Nephron (organoid): ENCODE data around the gene ZNF888.
"Not testable (repeated sequence)": the region's sequence is repeated elsewhere in the genome, so short reads cannot be mapped to it uniquely, and the experiment has no call there.

ENCODE experiments used
- H3K27ac Mint-ChIP-seq, 3 experiments: 2 replicates each; pipeline ENCODE4 v1.8.0; 2020; ENCODE audit warnings: mixed read lengths in 3 of 3, mild to moderate bottlenecking in 2 of 3, moderate library complexity in 1 of 3
- H3K27me3 Mint-ChIP-seq: 2 replicates; pipeline ENCODE4 v1.8.0; 2021; ENCODE audit warnings: low read depth, mild to moderate bottlenecking, moderate library complexity, mixed read lengths
- H3K36me3 Mint-ChIP-seq: 2 replicates; pipeline ENCODE4 v1.8.0; 2020; ENCODE audit warnings: low read depth, mixed read lengths
- H3K4me1 Mint-ChIP-seq: 2 replicates; pipeline ENCODE4 v1.8.0; 2020; ENCODE audit warnings: mixed read lengths
- H3K4me3 Mint-ChIP-seq, 3 experiments: 2 replicates each; pipeline ENCODE4 v1.8.0; 2020; ENCODE audit warnings: mild to moderate bottlenecking in 3 of 3, mixed read lengths in 3 of 3, moderate library complexity in 2 of 3
- H3K9me3 Mint-ChIP-seq: 2 replicates; pipeline ENCODE4 v1.8.0; 2020; ENCODE audit warnings: mixed read lengths
- CTCF ChIP-seq, 3 experiments: fragments of 200-600 bp; sonication (generic); IDR thresholded peaks; one replicate each; pipeline ENCODE4 v1.5.0; 2021; ENCODE audit warnings: antibody characterized with exemption in 3 of 3; ENCODE audit not compliant: unreplicated experiment in 3 of 3

ZNF888 gene

GRCh38 chr19:52936151-52936953 is 13.1 kb upstream of the ZNF888 start:
- Mint-ChIP-seq H3K4me3 (no peak overlapping the region), H3K36me3 (peaks cover 35% of the 10 kb centered on the region), H3K27ac (peak overlapping the region; percentile 81 to 90 (median 88)), H3K27me3 (no peaks in the 10 kb centered on the region), H3K4me1 (peaks cover 13% of the 10 kb centered on the region), H3K9me3 (peaks cover 2% of the 10 kb centered on the region)
- no peak for TF ChIP-seq CTCF (IDR thresholded peaks at IDR 0.05; ENCODE audit: unreplicated experiment in 3 of 3)

- Mint-ChIP-seq H3K36me3 (peaks cover 35% of the 10 kb centered on the region), H3K27ac (peak overlapping the region in 2 of 3 experiments; percentile 81 to 90), H3K4me3 (no peak overlapping the region), H3K9me3 (peaks cover 2% of the 10 kb centered on the region), H3K27me3 (no peaks in the 10 kb centered on the region), H3K4me1 (peaks cover 10% of the 10 kb centered on the region)
- TF ChIP-seq CTCF (IDR thresholded peaks at IDR 0.05; ENCODE audit: unreplicated experiment in 3 of 3) = no peak
Measured at GRCh38 chr19:52935434-52935833, 12.2 kb upstream of the ZNF888 start.

GRCh38 chr19:52924641-52925040 is 1.4 kb upstream of the ZNF888 start:
- H3K9me3 Mint-ChIP-seq = not testable (repeated sequence)

GRCh38 chr19:52923778-52924593 is 758 bp upstream of the ZNF888 start:
- Mint-ChIP-seq H3K27ac (peak overlapping the region; percentile 97 to 98 (median 97)), H3K36me3 (peaks cover 35% of the 10 kb centered on the region), H3K27me3 (peaks cover 3% of the 10 kb centered on the region), H3K4me1 (peaks cover 28% of the 10 kb centered on the region), H3K9me3 (no peaks in the 10 kb centered on the region), H3K4me3 (peak overlapping the region; percentile 96 to 97 (median 97))
- no peak for TF ChIP-seq CTCF (IDR thresholded peaks at IDR 0.05; ENCODE audit: unreplicated experiment in 3 of 3)

More at GRCh38 chr19:52924641-52925040, 1.4 kb upstream of the ZNF888 start:
- H3K36me3 Mint-ChIP-seq = peaks cover 41% of the 10 kb centered on the region
- H3K27me3 Mint-ChIP-seq, H3K27ac Mint-ChIP-seq: not testable (repeated sequence)
- peaks cover 28% of the 10 kb centered on the region for H3K4me1 Mint-ChIP-seq
- peak overlapping the region; percentile 40 to 70 (median 53) for H3K4me3 Mint-ChIP-seq

- H3K27ac Mint-ChIP-seq = no peak overlapping the region
- H3K4me1 Mint-ChIP-seq = peaks cover 14% of the 10 kb centered on the region
- H3K4me3 Mint-ChIP-seq = no peak overlapping the region
- TF ChIP-seq CTCF (IDR thresholded peaks at IDR 0.05; ENCODE audit: unreplicated experiment in 3 of 3) = no peak
- peaks cover 45% of the 10 kb centered on the region for H3K36me3 Mint-ChIP-seq
- H3K27me3 Mint-ChIP-seq = peaks cover 3% of the 10 kb centered on the region
- no peaks in the 10 kb centered on the region for H3K9me3 Mint-ChIP-seq
Measured at GRCh38 chr19:52917531-52917930, 5.7 kb downstream of the ZNF888 start.

GRCh38 chr19:52910648-52911047 is 12.6 kb downstream of the ZNF888 start:
- Mint-ChIP-seq H3K27me3 (no peaks in the 10 kb centered on the region), H3K36me3 (peaks cover 64% of the 10 kb centered on the region), H3K4me3 (no peak overlapping the region), H3K4me1 (no peaks in the 10 kb centered on the region), H3K9me3 (no peaks in the 10 kb centered on the region), H3K27ac (no peak overlapping the region)
- TF ChIP-seq CTCF (IDR thresholded peaks at IDR 0.05; ENCODE audit: unreplicated experiment in 3 of 3) = no peak

GRCh38 chr19:52904052-52904780 is 19.0 kb downstream of the ZNF888 start:
- Mint-ChIP-seq H3K36me3 (peaks cover 39% of the 10 kb centered on the region), H3K27ac (peak overlapping the region; percentile 62 to 87 (median 87))
- H3K4me3 Mint-ChIP-seq, H3K4me1 Mint-ChIP-seq, H3K27me3 Mint-ChIP-seq, H3K9me3 Mint-ChIP-seq: not testable (repeated sequence)
